Calu3 (cell line): Measurements from ENCODE around the gene AK8. TPM values are rescaled to one million over a fixed set of nuclear protein-coding genes. Genes with fewer than 3 reads are reported as not detected.
"Not testable (repeated sequence)": the region's sequence is repeated elsewhere in the genome, so short reads cannot be mapped to it uniquely, and the experiment has no call there.

Source experiments
- BruUV-seq: library from RNA; stranded (reverse); fragments of 400-500 nt; replicated peaks from 2 replicates; lab custom pipeline; 2021; lab: Mats Ljungman, UMichigan
- CTCF ChIA-PET: fragments of 300-600 bp; sonication (Branson Sonifier 250); formaldehyde crosslinking; loops from one replicate; lab custom pipeline; 2022; ENCODE audit warnings: antibody characterized with exemption; lab: Charles Lee
- DNase-seq: peaks from one replicate; pipeline ENCODE4 v3.0.0; 2022
- H3K27ac Mint-ChIP-seq: one replicate; pipeline ENCODE4 v1.8.0; 2022; ENCODE audit warnings: mixed read lengths; ENCODE audit not compliant: unreplicated experiment
- H3K27me3 Mint-ChIP-seq: one replicate; pipeline ENCODE4 v1.8.0; 2022; ENCODE audit warnings: mixed read lengths; ENCODE audit not compliant: unreplicated experiment
- H3K36me3 Mint-ChIP-seq: one replicate; pipeline ENCODE4 v1.8.0; 2022; ENCODE audit warnings: mild to moderate bottlenecking, moderate library complexity, mixed read lengths; ENCODE audit not compliant: insufficient read depth, unreplicated experiment
- H3K4me1 Mint-ChIP-seq: one replicate; pipeline ENCODE4 v1.8.0; 2022; ENCODE audit warnings: mild to moderate bottlenecking, low read depth, mixed read lengths; ENCODE audit not compliant: unreplicated experiment
- H3K4me3 Mint-ChIP-seq: one replicate; pipeline ENCODE4 v1.8.0; 2022; ENCODE audit warnings: mild to moderate bottlenecking, low read depth, moderate library complexity, mixed read lengths; ENCODE audit not compliant: unreplicated experiment
- H3K9me3 Mint-ChIP-seq: one replicate; pipeline ENCODE4 v1.8.0; 2022; ENCODE audit warnings: low read depth, mixed read lengths; ENCODE audit not compliant: unreplicated experiment
- intact Hi-C: fragments of 100-400 bp; cut with micrococcal nuclease; formaldehyde crosslinking; loops from one replicate; pipeline ENCODE4 v1.10.0; 2022; ENCODE audit not compliant: unreplicated experiment
- total RNA-seq: library from RNA; stranded (reverse); gene quantifications from 2 replicates; pipeline ENCODE4 v1.2.3, GENCODE V29; 2022
- TF ChIP-seq, protein P1 (sequence below): fragments of 200-600 bp; IDR thresholded peaks from one replicate; pipeline ENCODE4 v1.8.0; 2022; ENCODE audit warnings: antibody characterized with exemption; ENCODE audit not compliant: unreplicated experiment

The AK8 gene
- total RNA-seq, 1 experiment from 2014 or later = 1.4 TPM

- no peak for DNase-seq
- Mint-ChIP-seq H3K9me3 (peaks cover 5% of the 10 kb centered on the region), H3K4me3 (no peak overlapping the region), H3K27me3 (no peaks in the 10 kb centered on the region), H3K36me3 (peaks cover 15% of the 10 kb centered on the region), H3K27ac (no peak overlapping the region), H3K4me1 (no peaks in the 10 kb centered on the region)
- CTCF ChIA-PET = no interaction called here
- no TSS peak for BruUV-seq
- TF ChIP-seq, protein P1, sequence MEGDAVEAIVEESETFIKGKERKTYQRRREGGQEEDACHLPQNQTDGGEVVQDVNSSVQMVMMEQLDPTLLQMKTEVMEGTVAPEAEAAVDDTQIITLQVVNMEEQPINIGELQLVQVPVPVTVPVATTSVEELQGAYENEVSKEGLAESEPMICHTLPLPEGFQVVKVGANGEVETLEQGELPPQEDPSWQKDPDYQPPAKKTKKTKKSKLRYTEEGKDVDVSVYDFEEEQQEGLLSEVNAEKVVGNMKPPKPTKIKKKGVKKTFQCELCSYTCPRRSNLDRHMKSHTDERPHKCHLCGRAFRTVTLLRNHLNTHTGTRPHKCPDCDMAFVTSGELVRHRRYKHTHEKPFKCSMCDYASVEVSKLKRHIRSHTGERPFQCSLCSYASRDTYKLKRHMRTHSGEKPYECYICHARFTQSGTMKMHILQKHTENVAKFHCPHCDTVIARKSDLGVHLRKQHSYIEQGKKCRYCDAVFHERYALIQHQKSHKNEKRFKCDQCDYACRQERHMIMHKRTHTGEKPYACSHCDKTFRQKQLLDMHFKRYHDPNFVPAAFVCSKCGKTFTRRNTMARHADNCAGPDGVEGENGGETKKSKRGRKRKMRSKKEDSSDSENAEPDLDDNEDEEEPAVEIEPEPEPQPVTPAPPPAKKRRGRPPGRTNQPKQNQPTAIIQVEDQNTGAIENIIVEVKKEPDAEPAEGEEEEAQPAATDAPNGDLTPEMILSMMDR = no peak
- intact Hi-C loops = no loop called here
Measured at GRCh38 chr9:132774886-132775285, 103.2 kb downstream of the AK8 start.

GRCh38 chr9:132773764-132774339, 104.2 kb downstream of the AK8 start:
- Mint-ChIP-seq H3K4me1 (no peaks in the 10 kb centered on the region), H3K36me3 (peaks cover 25% of the 10 kb centered on the region), H3K27ac (no peak overlapping the region), H3K9me3 (peaks cover 5% of the 10 kb centered on the region), H3K4me3 (no peak overlapping the region), H3K27me3 (no peaks in the 10 kb centered on the region)
- intact Hi-C loops = no loop called here
- CTCF ChIA-PET = no interaction called here
- TF ChIP-seq, protein P1 = no peak
- no TSS peak for BruUV-seq
- DNase-seq = no peak

- BruUV-seq = no TSS peak
- Mint-ChIP-seq H3K9me3 (peaks cover 5% of the 10 kb centered on the region), H3K27ac (no peak overlapping the region), H3K27me3 (no peaks in the 10 kb centered on the region), H3K4me3 (no peak overlapping the region), H3K36me3 (peaks cover 26% of the 10 kb centered on the region), H3K4me1 (no peaks in the 10 kb centered on the region)
- TF ChIP-seq, protein P1 = no peak
- CTCF ChIA-PET = interaction anchor here (0.5 kb wide), 1 partner anchor 21 kb away, joined by 3 read pairs; no protein-coding TSS in a partner anchor
- no peak for DNase-seq
- intact Hi-C loops = no loop called here
Measured at GRCh38 chr9:132773093-132773492, 105.0 kb downstream of the AK8 start.

DNA sequence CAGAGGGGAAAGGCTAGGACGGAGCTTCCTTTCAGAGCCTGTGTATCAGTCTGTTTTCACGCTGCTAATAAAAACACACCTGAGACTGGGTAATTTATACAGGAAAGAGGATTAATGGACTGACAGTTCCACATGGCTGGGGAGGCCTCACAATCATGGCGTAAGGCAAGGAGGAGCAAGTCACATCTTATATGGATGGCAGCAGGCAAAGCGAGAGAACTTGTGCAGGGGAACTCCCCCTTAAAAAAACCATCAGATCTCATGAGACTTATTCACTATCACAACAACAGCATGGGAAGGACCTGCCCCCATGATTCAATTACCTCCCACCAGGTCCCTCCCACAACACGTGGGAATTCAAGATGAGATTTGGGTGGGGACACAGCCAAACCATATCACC, 106.3 kb downstream of the AK8 start:
- H3K36me3 Mint-ChIP-seq = peaks cover 26% of the 10 kb centered on the region
- H3K27me3 Mint-ChIP-seq, H3K4me3 Mint-ChIP-seq, H3K4me1 Mint-ChIP-seq, CTCF ChIA-PET, DNase-seq, intact Hi-C loops, H3K9me3 Mint-ChIP-seq, H3K27ac Mint-ChIP-seq, BruUV-seq: not testable (repeated sequence)

- DNase-seq = no peak
- intact Hi-C loops = no loop called here
- Mint-ChIP-seq H3K36me3 (peaks cover 26% of the 10 kb centered on the region), H3K4me3 (peak overlapping the region; percentile 87), H3K4me1 (no peaks in the 10 kb centered on the region), H3K27me3 (no peaks in the 10 kb centered on the region), H3K9me3 (peaks cover 5% of the 10 kb centered on the region), H3K27ac (no peak overlapping the region)
- TF ChIP-seq, protein P1 = no peak
- BruUV-seq = no TSS peak
- CTCF ChIA-PET = no interaction called here
Measured at GRCh38 chr9:132770770-132771310, 107.2 kb downstream of the AK8 start.
